ENCODE measurements around the gene MINDY2.
A peak's percentile ranks its signal among the peaks of the same experiment; 100 is the strongest.

Gene MINDY2

GRCh38 chr15:58770857-58771620, at the start of gene MINDY2:
MINDY2 (plus strand) TSS chr15:58771302; CDS start chr15:58771396, 94 bp downstream.
- DNase-seq: peak; percentile 76 to 91 (median 80)

GRCh38 chr15:58724466-58724865, 46.6 kb upstream of the MINDY2 start:
- DNase-seq: no peak

- DNase-seq: no peak
Measured at GRCh38 chr15:58726867-58727266, 44.2 kb upstream of the MINDY2 start.

- no peak for DNase-seq
Measured at GRCh38 chr15:58731756-58732535, 39.2 kb upstream of the MINDY2 start.

- no peak for DNase-seq
Measured at GRCh38 chr15:58732625-58733363, 38.3 kb upstream of the MINDY2 start.

GRCh38 chr15:58734859-58735258, 36.2 kb upstream of the MINDY2 start:
- DNase-seq: no peak

- no peak for DNase-seq
Measured at GRCh38 chr15:58736018-58736643, 35.0 kb upstream of the MINDY2 start.

GRCh38 chr15:58737298-58737697, 33.8 kb upstream of the MINDY2 start:
- DNase-seq: no peak

GRCh38 chr15:58738046-58738707, 32.9 kb upstream of the MINDY2 start:
- no peak for DNase-seq

GRCh38 chr15:58740436-58740835, 30.7 kb upstream of the MINDY2 start:
- DNase-seq: no peak

GRCh38 chr15:58741032-58741431, 30.1 kb upstream of the MINDY2 start:
- no peak for DNase-seq

GRCh38 chr15:58742022-58742813, 28.9 kb upstream of the MINDY2 start:
- no peak for DNase-seq

- no peak for DNase-seq
Measured at GRCh38 chr15:58742819-58743502, 28.1 kb upstream of the MINDY2 start.

- DNase-seq: no peak
Measured at GRCh38 chr15:58746174-58746573, 24.9 kb upstream of the MINDY2 start.

- DNase-seq: peak in 1 of 4 experiments; percentile 12
Measured at GRCh38 chr15:58748040-58748851, 22.9 kb upstream of the MINDY2 start.

- DNase-seq: peak in 2 of 4 experiments; percentile 19 to 22
Measured at GRCh38 chr15:58748852-58749531, 22.1 kb upstream of the MINDY2 start.

GRCh38 chr15:58749532-58750337, 21.4 kb upstream of the MINDY2 start, which contains the start of gene ADAM10:
ADAM10 (minus strand) TSS chr15:58749707; CDS start chr15:58749534, 173 bp downstream.
- DNase-seq: peak; percentile 91 to 96 (median 94)

GRCh38 chr15:58752716-58753115, 18.4 kb upstream of the MINDY2 start:
- no peak for DNase-seq
